PC-3 (cell line): ENCODE results near the gene DNAH1.

ENCODE experiments used
- EZH2 ChIP-seq: fragments of 300-600 bp; sonication (generic); IDR thresholded peaks from one replicate; pipeline ENCODE4 v1.6.1; 2017; ENCODE audit warnings: antibody characterized with exemption, mild to moderate bottlenecking, low read length; ENCODE audit not compliant: unreplicated experiment
- TF ChIP-seq, protein P1 (sequence below): fragments of 300-600 bp; sonication (generic); conservative IDR thresholded peaks from 2 replicates; pipeline ENCODE4 v1.5.1; 2017; ENCODE audit warnings: antibody characterized with exemption, low read depth, mild to moderate bottlenecking, low read length

GRCh38 chr3:52398670-52399081 is 82.6 kb downstream of the DNAH1 start:
- TF ChIP-seq, protein P1, sequence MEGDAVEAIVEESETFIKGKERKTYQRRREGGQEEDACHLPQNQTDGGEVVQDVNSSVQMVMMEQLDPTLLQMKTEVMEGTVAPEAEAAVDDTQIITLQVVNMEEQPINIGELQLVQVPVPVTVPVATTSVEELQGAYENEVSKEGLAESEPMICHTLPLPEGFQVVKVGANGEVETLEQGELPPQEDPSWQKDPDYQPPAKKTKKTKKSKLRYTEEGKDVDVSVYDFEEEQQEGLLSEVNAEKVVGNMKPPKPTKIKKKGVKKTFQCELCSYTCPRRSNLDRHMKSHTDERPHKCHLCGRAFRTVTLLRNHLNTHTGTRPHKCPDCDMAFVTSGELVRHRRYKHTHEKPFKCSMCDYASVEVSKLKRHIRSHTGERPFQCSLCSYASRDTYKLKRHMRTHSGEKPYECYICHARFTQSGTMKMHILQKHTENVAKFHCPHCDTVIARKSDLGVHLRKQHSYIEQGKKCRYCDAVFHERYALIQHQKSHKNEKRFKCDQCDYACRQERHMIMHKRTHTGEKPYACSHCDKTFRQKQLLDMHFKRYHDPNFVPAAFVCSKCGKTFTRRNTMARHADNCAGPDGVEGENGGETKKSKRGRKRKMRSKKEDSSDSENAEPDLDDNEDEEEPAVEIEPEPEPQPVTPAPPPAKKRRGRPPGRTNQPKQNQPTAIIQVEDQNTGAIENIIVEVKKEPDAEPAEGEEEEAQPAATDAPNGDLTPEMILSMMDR: no peak
- TF ChIP-seq EZH2: no peak
